B cell (primary cell): ENCODE results near the gene KIF26B. TPM values are rescaled to one million over a fixed set of nuclear protein-coding genes. Genes with fewer than 3 reads are reported as not detected.

ENCODE experiments used
- ATAC-seq: fragments of 200-7000 bp; cut with Tn5 transposase; one replicate; pipeline ENCODE4 v1.10.0; 2021; ENCODE audit warnings: low read depth, mild to moderate bottlenecking, moderate number of reproducible peaks, moderate library complexity
- CTCF ChIA-PET: fragments of 350-600 bp; sonication (Branson Sonifier 250); formaldehyde crosslinking; loops from one replicate; lab custom pipeline; 2021; ENCODE audit warnings: antibody characterized with exemption, inconsistent platforms; lab: Charles Lee
- POLR2A ChIA-PET: fragments of 350-600 bp; sonication (Branson Sonifier 250); formaldehyde crosslinking; loops from one replicate; lab custom pipeline; 2021; ENCODE audit warnings: antibody characterized with exemption; lab: Charles Lee
- DNase-seq: peaks from one replicate; pipeline ENCODE4 v3.0.0; 2013
- H2AFZ ChIP-seq: 2 replicates; pipeline ENCODE4 v1.6.1; 2012; ENCODE audit warnings: mild to moderate bottlenecking, low read depth, low read length; ENCODE audit not compliant: insufficient read depth, poor library complexity, severe bottlenecking
- H3K27ac ChIP-seq, 2 donors: 1 replicate in 1 of 2; 2 replicates in 1 of 2; pipeline ENCODE4 v1.5.1; 2012 to 2013; ENCODE audit warnings: low read length in 2 of 2, mild to moderate bottlenecking in 2 of 2, moderate library complexity in 1 of 2
- H3K27me3 ChIP-seq, 4 experiments: fragments of 200-600 bp in 1 of 4; sonication (generic) in 1 of 4; replicated peaks in 1 of 4; 1 replicate in 2 of 4; 2 replicates in 2 of 4; pipeline versions ENCODE4 v1.6.1 to v1.7.0; 2013 to 2016; ENCODE audit warnings: low read length in 3 of 4, mild to moderate bottlenecking in 2 of 4, mixed read lengths in 1 of 4, moderate library complexity in 1 of 4; ENCODE audit not compliant: insufficient read depth in 4 of 4, control insufficient read depth in 3 of 4; ENCODE audit errors: control extremely low read depth in 1 of 4
- H3K36me3 ChIP-seq, 2 experiments: replicated peaks in 1 of 2; 1 replicate in 1 of 2; 2 replicates in 1 of 2; pipeline versions ENCODE4 v1.6.1 to v1.7.1; 2013; ENCODE audit warnings: low read length in 1 of 2; ENCODE audit not compliant: insufficient read depth in 2 of 2, control insufficient read depth in 1 of 2; ENCODE audit errors: control extremely low read depth in 1 of 2, extremely low read depth in 1 of 2
- H3K4me1 ChIP-seq, 2 donors: fragments of 200-600 bp in 1 of 2; sonication (generic) in 1 of 2; 1 replicate in 1 of 2; 2 replicates in 1 of 2; pipeline versions ENCODE4 v1.5.1 to v1.6.1; 2013 to 2017; ENCODE audit warnings: low read length in 2 of 2; ENCODE audit not compliant: control insufficient read depth in 2 of 2, insufficient read depth in 2 of 2
- H3K4me2 ChIP-seq: replicated peaks from 2 replicates; pipeline ENCODE3; 2012; ENCODE audit warnings: mild to moderate bottlenecking, low read depth, low read length; ENCODE audit not compliant: poor library complexity, severe bottlenecking
- H3K4me3 ChIP-seq, 5 experiments: fragments of 200-600 bp in 1 of 5; sonication (generic) in 1 of 5; 1 replicate in 3 of 5; 2 replicates in 2 of 5; pipeline versions ENCODE4 v1.5.1 to v1.7.0; 2011 to 2016; ENCODE audit warnings: low read length in 4 of 5, mild to moderate bottlenecking in 4 of 5, low read depth in 2 of 5, control low read depth in 1 of 5, moderate library complexity in 1 of 5; ENCODE audit not compliant: insufficient read depth in 1 of 5; ENCODE audit errors: control extremely low read depth in 1 of 5, extremely low read depth in 1 of 5
- H3K79me2 ChIP-seq: fragments of 200-600 bp; sonication (generic); one replicate; pipeline ENCODE4 v1.6.0; 2016; ENCODE audit warnings: low read length; ENCODE audit not compliant: control insufficient read depth, insufficient read depth
- H3K9ac ChIP-seq: fragments of 200-600 bp; sonication (generic); 2 replicates; pipeline ENCODE4 v1.6.1; 2017; ENCODE audit warnings: mild to moderate bottlenecking, low read length, moderate library complexity
- H3K9me3 ChIP-seq, 3 donors: one replicate each; pipeline versions ENCODE4 v1.6.1 to v1.7.1; 2013; ENCODE audit warnings: low read length in 2 of 3; ENCODE audit not compliant: control insufficient read depth in 2 of 3, insufficient read depth in 1 of 3; ENCODE audit errors: control extremely low read depth in 1 of 3
- H4K20me1 ChIP-seq: 2 replicates; pipeline ENCODE4 v1.6.0; 2012; ENCODE audit warnings: mild to moderate bottlenecking, low read length; ENCODE audit not compliant: insufficient read depth, control insufficient read depth, poor library complexity, severe bottlenecking
- H3K27ac Mint-ChIP-seq: one replicate; pipeline ENCODE4 v1.8.0; 2021; ENCODE audit warnings: mixed read lengths
- H3K27me3 Mint-ChIP-seq: one replicate; pipeline ENCODE4 v1.8.0; 2021; ENCODE audit warnings: mixed read lengths
- H3K4me1 Mint-ChIP-seq: one replicate; pipeline ENCODE4 v1.8.0; 2021; ENCODE audit warnings: mixed read lengths
- H3K4me3 Mint-ChIP-seq: one replicate; pipeline ENCODE4 v1.8.0; 2021; ENCODE audit warnings: mixed read lengths
- H3K9me3 Mint-ChIP-seq: one replicate; pipeline ENCODE4 v1.8.0; 2022; ENCODE audit warnings: mixed read lengths; ENCODE audit not compliant: insufficient read depth
- CTCF ChIP-seq: fragments of 200-600 bp; IDR thresholded peaks from one replicate; pipeline ENCODE4 v1.8.0; 2022; ENCODE audit warnings: antibody characterized with exemption, mild to moderate bottlenecking
- EZH2 ChIP-seq: IDR thresholded peaks from 2 replicates; pipeline ENCODE4 v1.6.1; 2012; ENCODE audit warnings: borderline replicate concordance, low read depth, mild to moderate bottlenecking, moderate library complexity, low read length; ENCODE audit not compliant: insufficient read depth, poor library complexity, severe bottlenecking
- WGBS: methylation state at CpG from one replicate; pipeline ENCODE4 v1.1.5; 2013; ENCODE audit warnings: missing lambda C conversion rate; ENCODE audit not compliant: insufficient coverage; 5-methylcytosine and 5-hydroxymethylcytosine counted together
- intact Hi-C: fragments of 100-400 bp; cut with micrococcal nuclease; formaldehyde crosslinking; loops from one replicate; pipeline ENCODE4 v1.10.0; 2022
- polyA plus RNA-seq: library from polyadenylated mRNA; depleted of rRNA; stranded (reverse); fragments of >200 nt; gene quantifications from 2 replicates; pipeline ENCODE4 v1.2.3, GENCODE V29; 2012
- total RNA-seq, 2 donors: library from RNA; stranded (reverse); fragments of 120-200 nt in 1 of 2; gene quantifications; 1 replicate in 1 of 2; 2 replicates in 1 of 2; pipeline versions ENCODE4 v1.2.3 to v1.2.4, GENCODE V29; 2013 to 2022

The KIF26B gene
- total and polyA plus RNA-seq, 2 donors (not counting 1 experiment from before 2014, with no cell fraction given): 0.62 TPM; not detected in 1

- Histone ChIP-seq H3K9me3 (peaks cover 0 to 9% (median 0%) of the 10 kb centered on the region in 3 donors), H3K4me3 (no peak overlapping the region), H4K20me1 (no peaks in the 10 kb centered on the region), H3K79me2 (no peaks in the 10 kb centered on the region), H3K27ac (no peak overlapping the region), H3K36me3 (no peaks in the 10 kb centered on the region), H3K4me2 (no peak overlapping the region), H2AFZ (no peak overlapping the region), H3K9ac (no peak overlapping the region), H3K4me1 (no peaks in the 10 kb centered on the region), H3K27me3 (no peaks in the 10 kb centered on the region)
- H3K4me3 Mint-ChIP-seq: no peak overlapping the region
- 93% methylated on average over 15 of the region's 15 CpGs for WGBS
- H3K27ac Mint-ChIP-seq: no peak overlapping the region
- H3K27me3 Mint-ChIP-seq: peaks cover 4% of the 10 kb centered on the region
- no peak for ATAC-seq
- POLR2A ChIA-PET: no interaction called here
- intact Hi-C loops: no loop called here
- CTCF ChIA-PET: no interaction called here
- DNase-seq: no peak
- no peaks in the 10 kb centered on the region for H3K9me3 Mint-ChIP-seq
- no peaks in the 10 kb centered on the region for H3K4me1 Mint-ChIP-seq
- TF ChIP-seq EZH2: no peak
- TF ChIP-seq CTCF: no peak
Observed at GRCh38 chr1:245464290-245464689, 309.5 kb downstream of the KIF26B start.

GRCh38 chr1:245465666-245466065 lies 310.9 kb downstream of the KIF26B start:
- H3K4me2 ChIP-seq: no peak overlapping the region
- POLR2A ChIA-PET: no interaction called here
- H3K27ac ChIP-seq: no peak overlapping the region
- Mint-ChIP-seq H3K4me3 (no peak overlapping the region), H3K27me3 (peaks cover 3% of the 10 kb centered on the region), H3K4me1 (no peaks in the 10 kb centered on the region), H3K9me3 (no peaks in the 10 kb centered on the region), H3K27ac (no peak overlapping the region)
- no peaks in the 10 kb centered on the region for H3K4me1 ChIP-seq
- no peak overlapping the region for H3K4me3 ChIP-seq
- no peak overlapping the region for H2AFZ ChIP-seq
- no peaks in the 10 kb centered on the region for H3K79me2 ChIP-seq
- H3K36me3 ChIP-seq: no peaks in the 10 kb centered on the region
- no peak for ATAC-seq
- no peaks in the 10 kb centered on the region for H4K20me1 ChIP-seq
- intact Hi-C loops: no loop called here
- TF ChIP-seq EZH2 (no peak), CTCF (no peak)
- DNase-seq: no peak
- peaks cover 0 to 9% (median 0%) of the 10 kb centered on the region in 3 donors for H3K9me3 ChIP-seq
- 91% methylated on average over 15 of the region's 16 CpGs for WGBS
- no peak overlapping the region for H3K9ac ChIP-seq
- no peaks in the 10 kb centered on the region for H3K27me3 ChIP-seq
- CTCF ChIA-PET: no interaction called here
